HG03378 (cell line): ENCODE results near the gene ABCE1.
A peak's percentile ranks its signal among the peaks of the same experiment; 100 is the strongest.
"Not testable (repeated sequence)": the region's sequence is repeated elsewhere in the genome, so short reads cannot be mapped to it uniquely, and the experiment has no call there.

Experiments
- ATAC-seq: cut with Tn5 transposase; IDR thresholded peaks from one replicate; pipeline ENCODE4 v1.9.1; 2021; ENCODE audit warnings: mild to moderate bottlenecking, moderate library complexity; ENCODE audit not compliant: unreplicated experiment

The ABCE1 gene

DNA sequence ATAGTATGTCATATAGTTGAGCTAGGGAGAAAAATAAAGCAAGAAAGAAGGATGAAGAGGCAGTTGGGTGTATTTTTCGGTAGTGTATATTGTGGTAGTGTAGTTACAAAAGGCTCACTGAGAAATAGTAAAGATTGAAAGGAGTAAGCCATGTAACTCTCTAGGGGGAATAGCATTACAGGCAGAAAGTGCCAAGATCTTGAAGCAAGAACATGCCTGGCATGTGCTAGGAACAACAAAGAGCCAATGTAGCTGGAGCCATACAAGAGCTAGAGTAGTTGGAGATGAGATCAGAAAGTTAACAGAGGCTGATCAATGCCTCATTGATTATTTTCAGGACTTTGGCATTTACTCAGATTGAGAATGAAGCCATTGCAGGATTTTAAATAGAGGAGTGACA, 3.0 kb downstream of the ABCE1 start:
- no peak for ATAC-seq

DNA sequence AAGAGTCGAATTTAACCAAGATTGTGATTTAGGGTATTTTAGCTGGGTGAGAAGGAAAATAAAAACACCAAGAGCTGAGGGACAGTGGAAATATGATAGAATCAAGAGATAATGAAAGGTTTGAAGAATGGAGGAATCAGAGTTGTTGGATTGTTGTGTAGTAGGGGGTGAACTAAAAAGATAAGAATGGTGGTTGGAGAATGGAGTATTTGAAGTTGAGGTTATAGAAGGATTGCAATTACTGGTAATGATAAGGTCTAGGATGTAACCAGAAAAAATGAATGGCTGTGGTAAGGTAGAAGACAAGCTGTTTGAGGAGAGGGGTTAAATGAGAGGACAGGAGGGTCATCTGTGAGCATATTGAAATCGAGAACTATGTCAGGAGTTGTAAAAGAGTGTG, 4.5 kb downstream of the ABCE1 start:
- no peak for ATAC-seq

DNA sequence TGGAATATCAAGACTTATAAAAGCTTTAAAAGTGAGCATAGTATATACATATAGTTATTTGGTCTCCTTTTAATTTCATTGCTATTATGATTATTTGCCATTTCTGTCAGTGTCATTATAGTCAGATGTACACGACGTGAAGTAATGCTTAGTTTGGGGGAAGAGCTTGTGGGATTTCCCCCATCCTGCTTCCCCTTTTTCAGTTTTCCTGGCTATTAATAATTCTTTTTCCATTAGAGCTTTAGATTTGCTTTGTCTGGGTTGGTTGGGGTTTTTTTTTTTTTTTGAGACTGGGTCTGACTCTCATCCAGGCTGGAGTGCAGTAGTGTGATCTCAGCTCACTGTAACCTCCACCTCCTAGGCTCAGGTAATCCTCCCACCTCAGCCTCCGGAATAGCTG, 5.4 kb downstream of the ABCE1 start:
- ATAC-seq, result no peak

DNA sequence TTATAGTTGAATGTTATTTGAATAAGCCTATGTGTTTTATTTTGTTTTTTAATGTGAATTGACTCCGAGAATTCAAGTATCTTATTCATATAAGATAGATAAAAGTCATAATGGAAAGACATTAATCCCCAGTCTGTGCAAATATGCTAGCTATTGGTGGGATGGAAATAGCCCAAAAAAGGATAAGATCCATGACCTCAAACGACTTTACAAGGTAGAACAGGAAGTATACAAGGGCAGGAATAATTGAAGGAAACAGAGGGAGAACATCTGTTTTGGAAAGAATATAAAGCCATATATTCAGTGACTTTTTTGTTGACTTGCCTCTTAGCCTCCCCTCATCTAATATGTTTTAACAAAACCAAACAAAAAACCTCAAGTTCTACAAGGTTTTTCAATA, 9.0 kb downstream of the ABCE1 start:
- ATAC-seq, result no peak

DNA sequence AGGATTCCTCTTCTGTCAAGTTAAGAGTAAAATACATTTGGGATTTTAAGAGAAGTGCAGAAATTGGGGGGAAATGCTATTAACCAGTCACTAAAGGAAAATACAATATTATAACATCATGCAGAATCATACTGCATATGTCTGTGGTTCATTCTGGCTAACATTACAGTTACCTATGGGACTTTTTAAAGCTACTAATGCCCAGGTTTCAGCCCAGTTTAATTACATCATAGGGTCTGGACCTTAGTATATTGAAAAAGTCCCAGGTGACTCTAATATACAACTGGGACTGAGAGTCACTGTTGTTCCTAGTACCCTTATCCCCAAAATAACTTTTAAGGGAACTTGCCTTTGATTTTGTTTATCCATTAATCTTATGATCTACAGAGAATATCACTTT, 10.0 kb downstream of the ABCE1 start:
- no peak for ATAC-seq

DNA sequence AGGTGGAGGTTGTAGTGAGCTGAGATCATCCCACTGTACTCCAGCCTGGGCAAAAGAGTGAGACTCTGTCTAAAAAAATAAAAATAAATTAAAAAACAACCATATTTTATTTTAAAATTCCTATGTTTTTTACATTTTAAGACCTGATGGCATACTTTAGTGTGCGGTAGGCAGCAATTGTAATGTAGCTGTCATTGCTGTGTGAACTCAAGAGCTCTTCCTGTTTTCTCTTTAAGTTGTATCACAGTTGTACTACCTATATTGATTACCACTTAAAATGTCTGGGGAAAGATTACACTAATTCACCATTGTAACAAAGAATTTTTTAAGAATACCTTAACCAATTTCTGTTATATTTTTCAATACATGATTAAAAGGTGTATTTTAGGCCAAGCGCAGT, 27.3 kb downstream of the ABCE1 start:
- ATAC-seq, result no peak

DNA sequence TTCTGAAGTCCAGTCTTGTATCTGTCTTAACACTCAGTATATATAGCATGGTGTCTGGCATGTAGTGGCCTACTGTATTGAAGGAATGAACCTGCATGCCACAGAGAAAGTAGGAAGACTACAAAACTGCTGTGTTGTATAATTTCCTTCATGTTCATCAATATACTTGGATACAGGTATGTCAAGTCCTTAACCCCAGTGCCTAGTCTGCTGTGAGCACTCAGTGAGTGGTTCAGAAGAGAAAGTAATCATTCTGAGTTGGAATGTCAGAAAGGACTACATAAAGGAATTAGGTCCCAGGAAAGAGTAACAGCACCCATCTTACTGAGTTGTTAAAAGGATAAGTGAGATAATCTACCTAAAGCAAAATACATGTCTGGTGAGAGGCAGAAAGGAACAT, 32.0 kb downstream of the ABCE1 start:
- ATAC-seq, result no peak

DNA sequence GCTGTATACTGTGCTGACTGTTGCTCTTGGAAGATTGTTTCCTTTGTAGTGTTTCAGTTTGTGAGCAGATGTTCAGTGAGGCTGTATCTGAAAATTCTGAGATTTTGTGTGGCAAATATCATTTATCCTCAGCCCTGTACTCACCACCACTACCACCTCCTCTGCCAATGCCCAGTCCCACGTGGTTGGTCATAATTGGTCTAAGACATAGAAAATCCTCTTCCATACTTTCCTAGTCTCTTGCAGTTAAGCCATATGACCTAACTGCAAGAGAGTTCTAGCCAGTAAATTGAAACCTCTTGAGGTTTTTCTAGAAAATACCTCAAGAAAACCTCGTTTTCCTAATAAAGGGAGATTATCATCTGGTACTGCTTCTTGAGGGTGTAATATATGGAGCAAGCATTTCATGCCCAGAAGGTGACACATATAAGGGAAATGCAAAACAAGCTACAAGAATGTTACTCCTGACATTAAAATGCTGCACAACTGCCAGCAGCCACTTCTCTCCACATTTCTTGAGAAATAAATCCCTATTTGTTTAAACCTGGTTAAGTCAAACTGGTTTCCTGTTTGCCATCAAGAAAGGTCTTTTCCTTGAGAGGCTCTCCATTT, 32.8 kb downstream of the ABCE1 start:
- ATAC-seq, result no peak

DNA sequence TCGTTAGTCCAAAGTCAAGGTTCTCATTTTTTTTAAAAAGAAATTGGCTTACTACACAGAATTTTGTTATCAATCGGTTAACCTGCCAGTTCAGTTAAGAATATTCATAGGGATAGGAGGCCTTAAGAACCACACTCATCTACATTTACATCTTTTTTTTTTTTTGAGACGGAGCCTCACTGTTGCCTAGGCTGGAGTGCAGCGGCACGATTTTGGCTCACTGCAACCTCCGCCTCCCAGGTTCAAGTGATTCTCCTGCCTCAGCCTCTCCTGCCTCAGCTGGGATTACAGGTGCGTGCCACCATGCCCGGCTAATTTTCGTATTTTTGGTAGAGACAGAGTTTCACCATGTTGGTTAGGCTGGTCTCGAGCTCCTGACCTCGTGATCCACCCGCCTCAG, 33.7 kb downstream of the ABCE1 start:
- ATAC-seq, result no peak

DNA sequence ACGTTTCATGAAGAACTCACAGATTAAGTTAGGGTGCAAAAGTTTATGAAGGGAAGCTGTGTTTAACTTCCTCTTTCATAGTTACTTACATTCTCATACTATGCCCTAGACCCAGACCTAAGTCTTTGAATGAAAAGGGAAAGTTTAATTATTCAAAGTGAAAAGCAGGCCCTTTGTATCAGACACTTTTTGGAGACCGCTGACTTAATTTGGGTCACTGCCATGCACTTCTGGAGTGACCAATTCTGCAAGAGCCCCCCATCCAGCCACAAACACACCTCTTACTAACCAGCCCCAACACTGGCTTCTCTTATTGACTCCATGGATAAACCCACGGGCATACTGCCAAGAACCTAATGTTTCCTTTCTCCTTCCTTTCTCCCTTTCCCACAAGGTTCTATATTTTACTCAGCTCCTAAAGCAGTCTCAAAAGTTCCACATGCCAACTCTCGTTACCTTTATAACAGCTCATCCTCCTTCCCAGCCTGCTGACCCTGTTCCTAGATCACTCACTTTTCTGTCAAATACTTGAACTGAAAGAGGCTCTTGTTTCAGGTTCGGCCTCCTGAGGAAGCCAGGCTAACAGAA, 34.5 kb downstream of the ABCE1 start:
- peak; percentile 81 for ATAC-seq

DNA sequence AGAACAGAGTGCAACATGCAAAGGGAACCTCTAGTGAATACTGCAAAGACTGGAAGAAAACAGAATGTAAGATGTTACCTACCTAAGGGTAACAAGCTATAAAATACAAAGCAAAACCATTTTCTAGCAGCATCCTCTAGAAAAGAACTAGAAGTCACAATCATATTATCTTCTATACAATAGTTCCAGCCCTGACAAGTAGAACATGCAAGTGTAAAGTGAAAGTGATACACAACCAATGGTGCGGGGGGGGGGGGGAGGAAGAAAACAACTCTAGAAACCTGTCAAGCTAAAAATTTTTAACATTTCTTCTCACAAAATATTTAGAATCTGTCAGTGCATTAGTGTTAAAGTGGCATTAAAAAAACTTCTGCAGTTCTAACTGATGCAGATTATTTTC, 38.1 kb downstream of the ABCE1 start:
- ATAC-seq, result not testable (repeated sequence)

DNA sequence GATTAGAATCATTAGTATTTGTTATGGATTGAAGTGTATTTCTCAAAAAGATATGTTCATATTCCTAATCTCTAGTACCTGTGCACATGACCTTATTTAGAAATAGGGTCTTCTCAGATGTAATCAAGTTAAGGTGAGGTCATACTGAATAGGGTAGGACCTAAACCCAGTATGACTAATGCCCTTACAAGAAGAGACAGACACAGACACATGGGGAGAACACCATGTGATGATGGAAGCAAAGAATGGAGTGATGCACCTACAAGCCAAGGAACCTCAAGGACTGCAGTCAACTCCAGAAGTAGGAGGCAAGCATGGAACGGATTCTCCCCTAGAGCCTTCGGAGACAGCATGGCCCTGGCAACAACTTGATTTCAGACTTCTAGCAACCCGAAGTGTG, 50.9 kb downstream of the ABCE1 start:
- ATAC-seq, result no peak

DNA sequence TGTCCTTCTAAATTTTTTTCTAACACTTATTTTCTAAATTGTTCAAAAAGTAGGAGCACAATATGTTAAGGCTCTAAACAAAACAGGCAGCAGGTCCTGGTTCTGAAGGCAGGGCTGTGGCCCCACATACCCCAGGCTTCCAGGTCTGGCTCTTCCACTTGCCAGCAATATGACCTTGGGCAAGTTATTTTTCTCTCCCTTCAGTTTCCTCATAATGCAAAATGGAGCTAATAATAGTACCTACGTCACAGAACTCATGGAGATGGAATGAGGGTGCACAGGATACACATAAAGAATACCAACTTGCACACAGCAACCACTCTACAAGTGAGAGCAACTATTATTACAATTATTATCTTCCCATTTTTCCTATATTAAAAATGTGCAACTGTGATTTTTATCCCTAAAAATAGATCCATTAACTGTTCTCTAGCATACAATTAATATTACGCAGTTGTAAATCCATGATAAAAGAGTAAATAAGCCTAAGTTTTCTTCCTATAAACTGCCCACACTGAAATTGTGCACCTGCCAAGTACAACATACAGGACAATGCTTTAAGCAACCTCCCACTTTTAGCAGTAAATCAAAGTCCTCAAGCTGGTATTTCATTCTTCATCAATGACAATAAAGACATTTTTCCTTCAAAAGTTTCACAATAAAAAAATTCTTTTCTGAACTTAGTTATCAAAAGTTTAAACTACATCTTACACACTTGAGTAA, 55.2 kb downstream of the ABCE1 start:
- ATAC-seq, result no peak

DNA sequence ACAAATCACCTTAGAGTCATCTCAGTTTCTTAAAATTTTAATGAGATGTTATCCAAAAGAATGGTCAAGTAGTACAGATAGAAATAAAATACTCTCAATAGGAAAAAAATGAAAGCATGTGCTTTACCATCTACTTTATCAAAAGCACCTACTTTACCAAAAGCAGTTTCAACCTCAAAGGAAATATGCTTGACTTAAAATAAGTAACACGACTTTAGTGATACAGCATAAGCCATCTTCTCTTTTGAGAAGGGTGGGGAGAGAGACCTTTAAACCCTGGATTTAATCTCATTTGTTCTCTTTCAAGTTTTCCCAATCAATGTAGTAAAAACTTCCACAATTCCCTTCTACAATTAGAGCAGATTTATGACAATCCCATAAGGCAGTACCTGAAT, 55.8 kb downstream of the ABCE1 start:
- no peak for ATAC-seq

DNA sequence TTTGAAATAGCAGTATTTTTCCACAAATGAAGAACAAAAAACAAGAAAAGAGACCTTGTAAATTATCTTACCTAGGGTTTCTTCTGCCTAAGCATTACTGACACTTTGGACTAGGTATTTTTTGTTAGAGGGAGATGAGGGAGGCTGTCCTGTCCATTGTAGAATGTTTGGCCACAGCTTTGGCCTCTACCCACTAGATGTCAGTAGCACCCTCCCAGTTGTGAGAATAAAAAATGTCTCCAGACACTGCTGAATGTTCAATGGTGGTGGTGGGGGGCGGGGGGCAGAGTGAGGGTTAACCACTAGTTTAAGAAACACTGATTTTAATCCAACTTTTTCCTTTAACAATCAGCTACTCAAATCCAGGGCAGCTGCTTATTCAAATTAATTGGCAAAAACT, 56.5 kb downstream of the ABCE1 start:
- peak; percentile 74 for ATAC-seq

DNA sequence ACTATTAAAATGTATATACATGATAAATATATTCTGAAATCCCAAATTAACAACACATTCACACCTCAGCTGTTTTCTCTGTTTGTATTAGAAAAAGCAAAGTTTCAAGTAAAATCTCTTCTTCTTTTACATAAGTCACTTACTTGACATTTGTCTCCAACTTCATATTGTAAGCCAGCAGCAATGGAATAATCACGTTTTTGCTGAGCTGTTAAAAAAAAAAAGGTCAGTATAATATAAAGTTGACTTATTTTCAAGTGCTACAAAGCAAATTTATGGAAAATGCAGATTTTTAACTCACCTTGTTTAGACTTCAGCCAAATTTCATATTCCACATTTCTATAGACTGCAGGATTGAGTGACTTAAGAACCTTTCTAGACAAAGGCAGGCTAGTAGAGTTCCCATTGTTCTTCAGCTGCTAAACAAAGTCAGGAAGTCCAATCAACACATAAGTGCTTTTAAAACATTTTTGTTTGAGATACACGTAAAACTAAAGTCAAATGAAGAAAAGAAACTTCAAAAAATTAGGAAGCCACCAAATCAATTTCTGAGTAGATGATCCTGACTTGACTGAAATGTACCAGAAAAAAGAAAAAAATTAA, 57.3 kb downstream of the ABCE1 start:
- no peak for ATAC-seq

DNA sequence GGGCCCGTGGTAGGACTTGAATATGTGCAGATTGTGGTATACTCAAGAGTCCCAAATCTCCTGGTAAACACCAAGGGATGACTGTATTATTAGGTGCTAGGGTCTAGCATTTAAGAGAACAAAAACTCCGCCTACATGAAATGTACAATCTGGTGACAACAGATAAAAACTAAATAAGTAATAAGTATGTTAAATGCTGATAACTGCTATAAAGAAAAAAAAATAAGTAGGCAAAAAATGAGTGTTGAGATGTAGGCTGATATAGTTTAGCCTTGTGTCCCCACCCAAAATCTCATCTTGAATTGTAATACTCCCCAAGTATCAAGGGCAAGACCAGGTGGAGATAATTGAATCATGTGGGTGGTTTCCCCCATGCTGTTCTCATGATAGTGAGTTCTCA, 58.9 kb downstream of the ABCE1 start:
- ATAC-seq, result no peak

DNA sequence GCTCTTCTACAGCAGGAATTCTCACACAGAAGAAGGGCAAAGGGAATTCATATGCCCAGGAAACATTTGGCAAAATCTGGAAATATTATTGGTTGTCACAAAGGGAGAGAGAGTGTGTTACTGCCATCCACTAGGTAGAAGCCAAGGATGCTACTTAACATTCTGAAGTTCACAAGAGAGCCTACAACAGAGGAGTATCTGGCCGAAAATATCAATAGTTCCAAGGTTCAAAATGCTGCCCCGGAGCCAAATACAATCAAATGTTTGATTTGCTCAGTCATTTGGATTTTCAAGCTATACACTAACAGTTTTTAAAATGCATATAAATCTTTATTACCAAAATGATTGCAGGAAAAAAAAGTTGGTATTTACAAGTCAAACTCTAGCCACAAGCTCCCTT, 63.4 kb downstream of the ABCE1 start:
- ATAC-seq, result no peak

DNA sequence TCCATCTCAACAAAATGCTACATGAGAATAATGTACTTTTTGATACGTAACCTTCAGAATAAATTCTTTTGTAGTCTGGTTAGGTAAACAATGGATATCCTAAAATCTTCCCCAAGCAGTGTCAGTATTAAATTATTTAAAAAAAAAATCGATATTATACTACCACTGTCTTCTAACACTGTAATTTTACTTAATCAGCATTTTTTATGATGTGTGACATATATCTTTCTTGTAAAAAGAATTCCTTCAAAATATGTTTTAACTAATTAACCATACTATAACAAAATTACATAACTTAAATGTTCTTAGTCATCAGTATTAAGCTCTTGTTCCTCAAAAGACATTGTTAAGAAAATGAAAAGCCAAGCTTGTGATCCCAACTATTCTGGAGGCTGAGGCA, 69.8 kb downstream of the ABCE1 start:
- no peak for ATAC-seq

DNA sequence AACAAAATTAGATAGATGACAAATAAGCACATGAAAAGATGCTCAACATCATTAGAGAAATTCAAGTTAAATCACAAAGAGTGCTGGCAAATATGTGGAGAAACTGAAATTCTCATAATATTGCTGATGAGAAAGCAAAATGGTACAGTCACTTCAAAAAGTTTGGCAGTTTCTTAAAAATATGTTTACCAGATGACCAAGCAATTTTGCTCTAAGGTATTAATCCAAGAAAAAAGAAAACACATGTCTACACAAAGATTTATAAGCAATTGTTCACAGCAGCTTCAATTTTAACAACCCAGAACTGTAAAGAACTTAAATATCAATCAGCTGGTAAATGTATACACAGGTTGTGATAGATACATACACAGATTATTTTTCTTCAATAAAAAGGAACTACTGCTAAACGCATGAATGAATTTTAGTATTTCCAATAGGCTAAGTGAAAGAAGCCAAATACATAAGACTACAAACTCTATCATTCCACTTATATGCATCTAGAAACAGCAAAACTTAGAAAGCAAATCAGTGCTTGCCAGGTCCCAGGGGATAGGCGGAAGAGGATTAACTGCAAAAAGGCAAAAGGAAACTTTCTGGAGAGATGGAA, 70.6 kb downstream of the ABCE1 start:
- ATAC-seq, result no peak

DNA sequence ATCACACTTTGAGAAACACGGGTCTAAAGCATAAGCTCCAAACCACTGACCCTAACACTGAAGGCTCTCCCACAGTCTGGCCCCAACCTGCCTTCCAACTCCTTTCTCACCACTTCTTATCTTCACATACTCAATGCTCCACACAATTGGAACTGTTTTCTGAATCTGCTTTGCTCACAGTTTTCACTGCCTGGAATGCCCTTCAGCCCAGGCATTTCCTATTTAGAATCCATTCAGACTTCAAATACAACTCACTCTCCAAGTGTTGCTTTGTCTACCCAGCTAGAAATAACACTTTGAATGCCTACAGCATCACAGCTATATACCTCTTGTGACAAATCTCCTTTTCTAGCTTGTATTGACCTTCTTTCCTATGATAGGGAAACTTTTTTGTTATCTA, 72.1 kb downstream of the ABCE1 start:
- ATAC-seq, result no peak

DNA sequence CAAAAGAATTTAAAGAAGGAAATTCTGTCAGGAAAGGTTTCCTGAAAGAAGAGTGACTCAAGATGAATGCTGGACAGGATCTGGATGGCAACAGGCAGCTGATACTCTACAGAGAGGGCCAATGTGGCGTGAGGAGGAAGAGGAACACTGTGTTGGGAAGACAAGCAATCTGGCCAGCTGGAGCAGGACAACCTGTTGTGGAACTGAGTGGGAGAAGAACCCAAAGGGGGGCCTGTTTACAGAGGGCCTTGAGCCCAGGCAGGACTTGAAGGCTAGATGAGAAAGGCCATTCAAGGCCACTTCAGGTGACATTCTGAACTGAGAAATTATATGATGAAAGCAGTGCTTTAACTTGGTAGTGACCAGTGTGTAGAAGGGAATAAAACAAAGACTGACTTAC, 73.8 kb downstream of the ABCE1 start:
- ATAC-seq, result no peak
